ENCODE results near the gene MFSD6.

The MFSD6 gene

GRCh38 chr2:190469771-190470170 lies 61.6 kb downstream of the MFSD6 start:
- no peak for DNase-seq (ENCODE audit: low spot score)
- in situ Hi-C loops (cut with MboI; ENCODE audit: low pct_unique_long_range_greater_than_20kb, low sequenced_read_pairs, unreplicated experiment) = no loop called here
- TF ChIP-seq CTCF (IDR thresholded peaks at IDR 0.05; ENCODE audit: extremely low read depth, insufficient read depth, missing control alignments) = no peak

- TF ChIP-seq CTCF (IDR thresholded peaks at IDR 0.05; ENCODE audit: extremely low read depth, insufficient read depth, missing control alignments) = no peak
- in situ Hi-C loops (cut with MboI; ENCODE audit: low pct_unique_long_range_greater_than_20kb, low sequenced_read_pairs, unreplicated experiment) = no loop called here
Observed at GRCh38 chr2:190470256-190470826, 62.2 kb downstream of the MFSD6 start.

GRCh38 chr2:190477661-190478454 lies 69.7 kb downstream of the MFSD6 start:
- in situ Hi-C loops (cut with MboI; ENCODE audit: low pct_unique_long_range_greater_than_20kb, low sequenced_read_pairs, unreplicated experiment) = no loop called here
- no peak for TF ChIP-seq CTCF (IDR thresholded peaks at IDR 0.05; ENCODE audit: extremely low read depth, insufficient read depth, missing control alignments)
- no peak for DNase-seq (ENCODE audit: low spot score)

More at GRCh38 chr2:190470256-190470826, 62.2 kb downstream of the MFSD6 start:
- DNase-seq (ENCODE audit: low spot score) = no peak

GRCh38 chr2:190478572-190479195 lies 70.5 kb downstream of the MFSD6 start:
- no peak for DNase-seq (ENCODE audit: low spot score)
- in situ Hi-C loops (cut with MboI; ENCODE audit: low pct_unique_long_range_greater_than_20kb, low sequenced_read_pairs, unreplicated experiment) = no loop called here
- TF ChIP-seq CTCF (IDR thresholded peaks at IDR 0.05; ENCODE audit: extremely low read depth, insufficient read depth, missing control alignments) = no peak

- in situ Hi-C loops (cut with MboI; ENCODE audit: low pct_unique_long_range_greater_than_20kb, low sequenced_read_pairs, unreplicated experiment) = no loop called here
- TF ChIP-seq CTCF (IDR thresholded peaks at IDR 0.05; ENCODE audit: extremely low read depth, insufficient read depth, missing control alignments) = no peak
- no peak for DNase-seq (ENCODE audit: low spot score)
Observed at GRCh38 chr2:190481339-190481738, 73.2 kb downstream of the MFSD6 start.

GRCh38 chr2:190482451-190482850 lies 74.3 kb downstream of the MFSD6 start:
- TF ChIP-seq CTCF (IDR thresholded peaks at IDR 0.05; ENCODE audit: extremely low read depth, insufficient read depth, missing control alignments) = no peak
- DNase-seq (ENCODE audit: low spot score) = no peak
- in situ Hi-C loops (cut with MboI; ENCODE audit: low pct_unique_long_range_greater_than_20kb, low sequenced_read_pairs, unreplicated experiment) = no loop called here
